ENCODE results near the gene DCAF10. TPM values are rescaled to one million over a fixed set of nuclear protein-coding genes. Genes with fewer than 3 reads are reported as not detected.

The DCAF10 gene
- total RNA-seq, 4 donors from 2014 or later: 25.1 to 56.5 (median 41.1) TPM

GRCh38 chr9:37915911-37916470 lies 115.4 kb downstream of the DCAF10 start:
- Histone ChIP-seq H3K4me1 (peaks cover 16 to 22% of the 10 kb centered on the region in 2 donors), H3K27ac (peak overlapping the region in 1 of 3 donors; percentile 59), H3K4me3 (replicated peaks in 1 of 3) (no peak overlapping the region), H3K27me3 (no peaks in the 10 kb centered on the region), H3K9me3 (no peaks in the 10 kb centered on the region), H3K36me3 (no peaks in the 10 kb centered on the region)
- 91 to 94% methylated on average over 8 to 10 of the region's 14 CpGs for WGBS, 2 donors
- DNase-seq: no peak
- intact Hi-C loops (cut with DNase I): loop anchor here (5.0 kb wide), 1 partner anchor 176 kb away; no protein-coding TSS in a partner anchor
- TF ChIP-seq CTCF (IDR thresholded peaks at IDR 0.05): no peak
- TF ChIP-seq POLR2A (IDR thresholded peaks at IDR 0.05): no peak

- 54 to 58% methylated on average over 15 to 17 of the region's 18 CpGs for WGBS, 2 donors
- Histone ChIP-seq H3K4me1 (peaks cover 16 to 22% of the 10 kb centered on the region in 2 donors), H3K4me3 (replicated peaks in 1 of 3) (no peak overlapping the region), H3K9me3 (no peaks in the 10 kb centered on the region), H3K27ac (peak overlapping the region; percentile 10 to 59 (median 39)), H3K27me3 (no peaks in the 10 kb centered on the region), H3K36me3 (no peaks in the 10 kb centered on the region)
- intact Hi-C loops (cut with DNase I): loop anchor here (5.0 kb wide), 1 partner anchor 176 kb away; no protein-coding TSS in a partner anchor
- peak; percentile 21 to 35 for DNase-seq
- no peak for TF ChIP-seq CTCF (IDR thresholded peaks at IDR 0.05)
- TF ChIP-seq POLR2A (IDR thresholded peaks at IDR 0.05): no peak
Observed at GRCh38 chr9:37916471-37917312, 116.1 kb downstream of the DCAF10 start.

Other genes with a start within 250 kb of the DCAF10 start
- 10 to 100 TPM in 2 of 4 donors, 1 to 10 TPM in 2; 6.6 to 17.5 (median 12.2) TPM for gene FBXO10, start 224.4 kb upstream of the DCAF10 start, total RNA-seq
- gene TOMM5, start 208.2 kb upstream of the DCAF10 start, total RNA-seq: 100 to 1,000 TPM in 2 of 4 donors, 10 to 100 TPM in 2; 56.7 to 110 (median 85.0) TPM
- under 1 TPM in 3 of 4 donors, not detected in 1; 0.13 to 0.49 (median 0.22) TPM for gene FRMPD1, start 149.8 kb upstream of the DCAF10 start, total RNA-seq
- 10 to 100 TPM in 1 of 4 donors, 1 to 10 TPM in 3; 3.5 to 11.3 (median 7.1) TPM for gene TRMT10B, start 47.0 kb upstream of the DCAF10 start, total RNA-seq
- 10 to 100 TPM; 39.9 to 53.1 (median 46.6) TPM for gene EXOSC3, start 15.7 kb upstream of the DCAF10 start, total RNA-seq
- gene SLC25A51, start 103.3 kb downstream of the DCAF10 start, total RNA-seq: 10 to 100 TPM; 28.9 to 34.6 (median 31.6) TPM